Stomach (tissue), 4 donors: ENCODE data around the gene CRYGS.

Experiments
- EP300 ChIP-seq: sonication (generic); formaldehyde crosslinking; IDR thresholded peaks from one replicate; pipeline ENCODE4 v1.6.1; 2017; ENCODE audit warnings: antibody characterized with exemption
- POLR2A ChIP-seq, 4 donors: fragments of 450-650 bp; IDR thresholded peaks; one replicate each; pipeline ENCODE4 v1.6.1; 2016; ENCODE audit warnings: antibody characterized with exemption in 4 of 4, control low read depth in 2 of 4, mild to moderate bottlenecking in 1 of 4, moderate library complexity in 1 of 4
- POLR2AphosphoS5 ChIP-seq, 3 donors: sonication (generic); formaldehyde crosslinking; IDR thresholded peaks; one replicate each; pipeline ENCODE4 v1.6.1; 2016; ENCODE audit warnings: antibody characterized with exemption in 3 of 3
- TF ChIP-seq, protein P1 (sequence below), 7 experiments: fragments of 450-650 bp in 4 of 7; fragments of 200-600 bp in 3 of 7; sonication (generic) in 3 of 7; IDR thresholded peaks; one replicate each; pipeline ENCODE4 v1.5.1; 2016 to 2019; ENCODE audit warnings: antibody characterized with exemption in 7 of 7, control low read depth in 2 of 7, mild to moderate bottlenecking in 1 of 7

DNA sequence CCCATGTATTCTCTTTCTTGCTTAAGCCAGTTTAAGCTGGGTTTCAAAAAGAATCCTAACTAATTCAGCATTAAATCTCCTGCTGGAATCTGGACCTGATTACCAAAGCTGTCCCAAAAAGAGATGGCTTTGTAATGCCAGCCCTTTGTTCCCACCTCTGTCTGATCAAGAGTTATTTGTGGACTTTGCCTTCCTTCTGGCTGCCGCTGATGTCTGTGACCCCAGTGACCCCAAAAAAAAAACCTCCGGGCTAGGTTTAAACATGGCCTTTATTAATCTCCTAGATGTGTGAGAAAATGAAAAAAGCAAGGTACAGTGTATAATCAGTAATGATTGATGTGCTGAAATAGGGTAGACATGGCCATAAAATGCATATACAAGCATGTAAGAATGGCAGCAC is 20.7 kb downstream of the CRYGS start:
- TF ChIP-seq POLR2A (IDR thresholded peaks at IDR 0.05) (no peak), POLR2AphosphoS5 (IDR thresholded peaks at IDR 0.05) (no peak), EP300 (no peak)
- TF ChIP-seq, protein P1, sequence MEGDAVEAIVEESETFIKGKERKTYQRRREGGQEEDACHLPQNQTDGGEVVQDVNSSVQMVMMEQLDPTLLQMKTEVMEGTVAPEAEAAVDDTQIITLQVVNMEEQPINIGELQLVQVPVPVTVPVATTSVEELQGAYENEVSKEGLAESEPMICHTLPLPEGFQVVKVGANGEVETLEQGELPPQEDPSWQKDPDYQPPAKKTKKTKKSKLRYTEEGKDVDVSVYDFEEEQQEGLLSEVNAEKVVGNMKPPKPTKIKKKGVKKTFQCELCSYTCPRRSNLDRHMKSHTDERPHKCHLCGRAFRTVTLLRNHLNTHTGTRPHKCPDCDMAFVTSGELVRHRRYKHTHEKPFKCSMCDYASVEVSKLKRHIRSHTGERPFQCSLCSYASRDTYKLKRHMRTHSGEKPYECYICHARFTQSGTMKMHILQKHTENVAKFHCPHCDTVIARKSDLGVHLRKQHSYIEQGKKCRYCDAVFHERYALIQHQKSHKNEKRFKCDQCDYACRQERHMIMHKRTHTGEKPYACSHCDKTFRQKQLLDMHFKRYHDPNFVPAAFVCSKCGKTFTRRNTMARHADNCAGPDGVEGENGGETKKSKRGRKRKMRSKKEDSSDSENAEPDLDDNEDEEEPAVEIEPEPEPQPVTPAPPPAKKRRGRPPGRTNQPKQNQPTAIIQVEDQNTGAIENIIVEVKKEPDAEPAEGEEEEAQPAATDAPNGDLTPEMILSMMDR (IDR thresholded peaks at IDR 0.05): no peak
